GM12878 (cell line): Measurements from ENCODE around the gene PRKAG2. TPM values are rescaled to one million over a fixed set of nuclear protein-coding genes. Genes with fewer than 3 reads are reported as not detected.

Source experiments
- ATAC-seq: fragments of 200-7000 bp; cut with Tn5 transposase; 3 replicates; pipeline ENCODE4 v1.9.1; 2020; ENCODE audit warnings: mild to moderate bottlenecking, moderate library complexity
- BruUV-seq: library from RNA; stranded (reverse); fragments of 400-500 nt; replicated peaks from 2 replicates; lab custom pipeline; 2021; lab: Mats Ljungman, UMichigan
- CTCF ChIA-PET: fragments of 300-600 bp; sonication (Branson Sonifier 250); formaldehyde crosslinking; extraction: SDS; loops from one replicate; lab custom pipeline; 2021; ENCODE audit warnings: inconsistent platforms; lab: Yijun Ruan, JAX
- POLR2A ChIA-PET: fragments of 350-600 bp; formaldehyde crosslinking; extraction: SDS; loops from one replicate; lab custom pipeline; 2021; ENCODE audit warnings: inconsistent platforms; lab: Charles Lee
- RAD21 ChIA-PET: fragments of 300-600 bp; sonication (Branson Sonifier 250); formaldehyde crosslinking; loops from one replicate; lab custom pipeline; 2023; ENCODE audit warnings: antibody characterized with exemption; ENCODE audit not compliant: unreplicated experiment; lab: Charles Lee
- SMC1A ChIA-PET: fragments of 300-600 bp; sonication (Branson Sonifier 250); formaldehyde crosslinking; loops from one replicate; lab custom pipeline; 2023; ENCODE audit not compliant: unreplicated experiment, uncharacterized antibody; lab: Charles Lee
- DNase-seq: peaks from one replicate; pipeline ENCODE4 v3.0.0-alpha.2; 2011; ENCODE audit warnings: low read depth, low spot score
- FAIRE-seq: peaks from 3 replicates; lab custom pipeline; 2011; peaks lifted over from hg19 to GRCh38; lab: Jason Lieb, UNC
- H2AFZ ChIP-seq: 2 replicates; pipeline ENCODE4 v1.6.0; 2011; ENCODE audit warnings: low read depth, low read length, control low read depth; ENCODE audit not compliant: control insufficient read depth
- H3K27ac ChIP-seq: 2 replicates; pipeline ENCODE4 v1.5.1; 2011; ENCODE audit warnings: control low read depth; ENCODE audit not compliant: control insufficient read depth, insufficient read depth
- H3K27me3 ChIP-seq, 2 experiments: replicated peaks in 1 of 2; 2 replicates each; pipeline versions ENCODE4 v1.6.0 to v1.6.1; 2011; ENCODE audit warnings: low read length in 1 of 2; ENCODE audit not compliant: control insufficient read depth in 2 of 2, insufficient read depth in 2 of 2
- H3K36me3 ChIP-seq, 2 experiments: 2 replicates each; pipeline ENCODE4 v1.5.1; 2011; ENCODE audit warnings: low read length in 1 of 2; ENCODE audit not compliant: control insufficient read depth in 2 of 2, insufficient read depth in 2 of 2
- H3K4me1 ChIP-seq: 2 replicates; pipeline ENCODE4 v1.6.1; 2011; ENCODE audit warnings: mild to moderate bottlenecking, low read length, moderate library complexity, mixed read lengths; ENCODE audit not compliant: control insufficient read depth, insufficient read depth
- H3K4me2 ChIP-seq: 2 replicates; pipeline ENCODE4 v1.6.0; 2011; ENCODE audit warnings: control low read depth; ENCODE audit not compliant: control insufficient read depth, insufficient read depth
- H3K4me3 ChIP-seq: fragments of 200-600 bp; sonication (generic); 2 replicates; pipeline ENCODE4 v1.5.1; 2016
- H3K79me2 ChIP-seq: 2 replicates; pipeline ENCODE4 v1.6.0; 2011; ENCODE audit warnings: low read length; ENCODE audit not compliant: control insufficient read depth, insufficient read depth
- H3K9ac ChIP-seq: 2 replicates; pipeline ENCODE4 v1.8.0; 2011; ENCODE audit warnings: low read length, control low read depth, mixed read lengths; ENCODE audit not compliant: control insufficient read depth, insufficient read depth
- H3K9me3 ChIP-seq: replicated peaks from 3 replicates; pipeline ENCODE4 v1.5.1; 2011; ENCODE audit warnings: mild to moderate bottlenecking, low read length; ENCODE audit not compliant: control insufficient read depth, insufficient read depth
- H4K20me1 ChIP-seq: 2 replicates; pipeline ENCODE4 v1.6.0; 2011; ENCODE audit not compliant: control insufficient read depth, insufficient read depth
- BMI1 ChIP-seq: fragments of 450-650 bp; IDR thresholded peaks from 2 replicates; pipeline ENCODE4 v1.6.1; 2016; ENCODE audit warnings: mild to moderate bottlenecking, moderate library complexity, borderline replicate concordance
- CBX5 ChIP-seq: sonication (generic); IDR thresholded peaks from 2 replicates; pipeline ENCODE4 v1.6.1; 2016; ENCODE audit warnings: low read depth, moderate library complexity, mild to moderate bottlenecking, inconsistent platforms
- E2F4 ChIP-seq: IDR thresholded peaks from 2 replicates; pipeline ENCODE4 v1.6.1; 2012; ENCODE audit warnings: low read depth, low read length, improper control_type of control experiment
- EP300 ChIP-seq, 2 experiments: fragments of 150-350 bp in 1 of 2; IDR thresholded peaks; 2 replicates each; pipeline ENCODE4 v1.6.1; 2011 to 2012; ENCODE audit warnings: low read depth in 2 of 2, low read length in 2 of 2, borderline replicate concordance in 1 of 2, improper control_type of control experiment in 1 of 2, inconsistent platforms in 1 of 2; ENCODE audit not compliant: control insufficient read depth in 1 of 2
- IKZF1 ChIP-seq: fragments of 450-650 bp; conservative IDR thresholded peaks from 2 replicates; pipeline ENCODE4 v1.6.1; 2017; ENCODE audit warnings: antibody characterized with exemption, mild to moderate bottlenecking
- IRF3 ChIP-seq: fragments of 450-650 bp; IDR thresholded peaks from 2 replicates; pipeline ENCODE4 v1.6.1; 2014; ENCODE audit warnings: mild to moderate bottlenecking
- NFIC ChIP-seq: IDR thresholded peaks from 2 replicates; pipeline ENCODE4 v1.6.1; 2012; ENCODE audit warnings: low read depth, mild to moderate bottlenecking, inconsistent platforms, low read length, moderate library complexity
- RELA ChIP-seq: fragments of 450-650 bp; IDR thresholded peaks from 2 replicates; pipeline ENCODE4 v1.8.0; 2014; ENCODE audit warnings: borderline replicate concordance; ENCODE audit not compliant: partially characterized antibody
- TCF12 ChIP-seq: IDR thresholded peaks from 2 replicates; pipeline ENCODE4 v1.6.1; 2011; ENCODE audit warnings: low read depth, mild to moderate bottlenecking, low read length
- TCF3 ChIP-seq: IDR thresholded peaks from 2 replicates; pipeline ENCODE4 v1.6.1; 2012; ENCODE audit warnings: low read depth, mild to moderate bottlenecking, low read length, borderline replicate concordance; ENCODE audit not compliant: insufficient read depth
- ZNF274 ChIP-seq: IDR thresholded peaks from one replicate; pipeline ENCODE4 v1.8.0; 2011; ENCODE audit not compliant: insufficient read length, insufficient read depth
- WGBS: methylation state at CpG from one replicate; pipeline ENCODE4 v1.1.6; 2016; ENCODE audit warnings: low lambda C conversion rate; ENCODE audit not compliant: insufficient replicate concordance, insufficient coverage; ENCODE audit errors: missing lambda C conversion rate; 5-methylcytosine and 5-hydroxymethylcytosine counted together
- in situ Hi-C: fragments of 300-500 bp; cut with MboI; formaldehyde crosslinking; loops from 9 replicates; pipeline ENCODE4 v1.14.3; 2018; ENCODE audit warnings: mixed read lengths
- intact Hi-C: fragments of 100-400 bp; cut with micrococcal nuclease; formaldehyde crosslinking; loops from one replicate; pipeline ENCODE4 v1.14.2; 2022; ENCODE audit not compliant: unreplicated experiment
- polyA plus RNA-seq, 11 experiments: library from polyadenylated mRNA; depleted of rRNA in 4 of 11; unstranded in 6 of 11; stranded (reverse) in 5 of 11; fragments of >200 nt; fragmentation: Nextera tagmentation in 4 of 11; fragmentation: Illumina TruSeq in 1 of 11; extraction: Ambion mirVana in 4 of 11; extraction: Trizol in 1 of 11; gene quantifications; 1 replicate in 1 of 11; 2 replicates in 10 of 11; pipeline versions ENCODE4 v1.2.1 to v1.2.3, GENCODE V29; 2011 to 2016; ENCODE audit warnings: inconsistent platforms in 2 of 11, missing spikeins in 2 of 11, low read depth in 1 of 11
- total RNA-seq, 4 experiments: library from RNA; depleted of rRNA in 3 of 4; stranded (reverse); fragments of >200 nt in 3 of 4; fragmentation: Illumina TruSeq in 1 of 4; extraction: Trizol in 1 of 4; gene quantifications; 2 replicates each; pipeline versions ENCODE4 v1.2.1 to v1.2.3, GENCODE V29; 2013 to 2021

PRKAG2 gene
- total and polyA plus RNA-seq, 10 of the 15 experiments (the other 5 are each of a cell fraction or from before 2014, with no cell fraction given) = 3.4 to 8.9 (median 6.8) TPM

- TF ChIP-seq EP300 (IDR thresholded peaks at IDR 0.05; ENCODE audit: borderline replicate concordance in 1 of 2, control insufficient read depth in 1 of 2, low read depth in 2 of 2, low read length in 2 of 2) = no peak
- no peak for TF ChIP-seq ZNF274
- TF ChIP-seq BMI1 = no peak
- no peak for TF ChIP-seq RELA
- TF ChIP-seq TCF12 = no peak
- TF ChIP-seq CBX5 = no peak
- no peak for TF ChIP-seq TCF3
- no peak for TF ChIP-seq IKZF1
- TF ChIP-seq IRF3 = no peak
Measured at GRCh38 chr7:151634643-151635042, 242.3 kb downstream of the PRKAG2 start (continued).

DNA sequence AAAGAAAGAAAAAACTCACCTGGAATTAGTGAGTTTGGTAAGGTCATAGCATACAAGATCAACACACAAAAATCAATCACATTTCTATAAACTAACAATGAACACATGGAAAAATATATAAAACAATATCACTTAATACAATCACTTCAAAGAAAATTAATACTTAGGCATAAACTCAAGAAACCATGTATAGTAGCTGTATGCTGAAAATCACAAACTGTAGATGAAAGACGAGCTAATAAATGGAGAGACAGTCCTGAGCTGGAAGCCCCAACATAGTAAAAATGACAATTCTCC, 243.5 kb downstream of the PRKAG2 start:
- POLR2A ChIA-PET = interaction anchor here (1.1 to 2.2 kb wide), 4 partner anchors 13 to 160 kb away, joined by 3 to 18 read pairs (median 5); partner anchors contain the start of gene RHEB
- H4K20me1 ChIP-seq = no peaks in the 10 kb centered on the region
- H3K9ac ChIP-seq = peak overlapping the region; percentile 35; the same call in 1 of the 2 replicates
- CTCF ChIA-PET = interaction anchor here (0.7 to 4.7 kb wide), 25 partner anchors 9 to 389 kb away, joined by 3 to 40 read pairs (median 5); partner anchors contain the start of gene RHEB
- no peaks in the 10 kb centered on the region for H3K36me3 ChIP-seq
- H3K9me3 ChIP-seq = no peaks in the 10 kb centered on the region; the same call in 1 of the 3 replicates
- SMC1A ChIA-PET = interaction anchor here (0.8 to 2.1 kb wide), 16 partner anchors 23 to 284 kb away, joined by 3 to 7 read pairs (median 4); no protein-coding TSS in a partner anchor
- ATAC-seq = no peak
- 96% methylated on average over 1 of the region's 1 CpG for WGBS
- peaks cover 9% of the 10 kb centered on the region for H3K4me1 ChIP-seq
- H3K27me3 ChIP-seq = no peaks in the 10 kb centered on the region; a peak in 1 of 4 replicates
- RAD21 ChIA-PET = interaction anchor here (0.6 to 4.9 kb wide), 12 partner anchors 37 to 318 kb away, joined by 3 to 38 read pairs (median 6); partner anchors contain the start of gene RHEB
- H3K27ac ChIP-seq = peak overlapping the region; percentile 90
- peaks cover 7% of the 10 kb centered on the region for H3K79me2 ChIP-seq
- H3K4me3 ChIP-seq = no peak overlapping the region
- no peak for DNase-seq
- BruUV-seq = no TSS peak
- in situ Hi-C loops = no loop called here
- intact Hi-C loops = loop anchor here (2.0 to 5.0 kb wide), 5 partner anchors 63 to 266 kb away; no protein-coding TSS in a partner anchor
- peak overlapping the region; percentile 95 for H3K4me2 ChIP-seq
- peak overlapping the region; percentile 75 for H2AFZ ChIP-seq
- no peak for FAIRE-seq
- 0 out of 2 replicates have a peak, but pooled peaks have one; percentile 16 for TF ChIP-seq NFIC
- no peak for TF ChIP-seq E2F4
